Loucy (cell line): Measurements from ENCODE around the gene FHIT.

Experiments used
- EZH2phosphoT487 ChIP-seq: fragments of 200-600 bp; IDR thresholded peaks from 2 replicates; pipeline ENCODE4 v1.6.1; 2018; ENCODE audit warnings: antibody characterized with exemption, mild to moderate bottlenecking, moderate library complexity, borderline replicate concordance
- TF ChIP-seq, protein P1 (sequence below): fragments of 200-600 bp; sonication (generic); conservative IDR thresholded peaks from 2 replicates; pipeline ENCODE4 v1.5.1; 2014; ENCODE audit warnings: mild to moderate bottlenecking, antibody characterized with exemption, low read length

- TF ChIP-seq, protein P1, sequence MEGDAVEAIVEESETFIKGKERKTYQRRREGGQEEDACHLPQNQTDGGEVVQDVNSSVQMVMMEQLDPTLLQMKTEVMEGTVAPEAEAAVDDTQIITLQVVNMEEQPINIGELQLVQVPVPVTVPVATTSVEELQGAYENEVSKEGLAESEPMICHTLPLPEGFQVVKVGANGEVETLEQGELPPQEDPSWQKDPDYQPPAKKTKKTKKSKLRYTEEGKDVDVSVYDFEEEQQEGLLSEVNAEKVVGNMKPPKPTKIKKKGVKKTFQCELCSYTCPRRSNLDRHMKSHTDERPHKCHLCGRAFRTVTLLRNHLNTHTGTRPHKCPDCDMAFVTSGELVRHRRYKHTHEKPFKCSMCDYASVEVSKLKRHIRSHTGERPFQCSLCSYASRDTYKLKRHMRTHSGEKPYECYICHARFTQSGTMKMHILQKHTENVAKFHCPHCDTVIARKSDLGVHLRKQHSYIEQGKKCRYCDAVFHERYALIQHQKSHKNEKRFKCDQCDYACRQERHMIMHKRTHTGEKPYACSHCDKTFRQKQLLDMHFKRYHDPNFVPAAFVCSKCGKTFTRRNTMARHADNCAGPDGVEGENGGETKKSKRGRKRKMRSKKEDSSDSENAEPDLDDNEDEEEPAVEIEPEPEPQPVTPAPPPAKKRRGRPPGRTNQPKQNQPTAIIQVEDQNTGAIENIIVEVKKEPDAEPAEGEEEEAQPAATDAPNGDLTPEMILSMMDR = no peak
- TF ChIP-seq EZH2phosphoT487 = no peak
Measured at GRCh38 chr3:59970796-59971195, 1280.5 kb downstream of the FHIT start.
